ENCODE data around the gene P2RY6. TPM values are rescaled to one million over a fixed set of nuclear protein-coding genes. Genes with fewer than 3 reads are reported as not detected.

The P2RY6 gene
- total and polyA plus RNA-seq, 10 of the 15 experiments (the other 5 are each of a cell fraction or from before 2014, with no cell fraction given) = 0.05 to 0.90 (median 0.22) TPM; not detected in 4

GRCh38 chr11:73233692-73234470, 38.3 kb upstream of the P2RY6 start (continued):
- no peak for TF ChIP-seq REST (IDR thresholded peaks at IDR 0.05; ENCODE audit: low read depth, low read length)
- no peak for TF ChIP-seq ZNF217 (IDR thresholded peaks at IDR 0.05)
- no peak for TF ChIP-seq HDAC6 (IDR thresholded peaks at IDR 0.05; ENCODE audit: unreplicated experiment)
- no peak for TF ChIP-seq RBBP5 (conservative IDR thresholded peaks at IDR 0.05)
- no peak for TF ChIP-seq HCFC1 (IDR thresholded peaks at IDR 0.05; ENCODE audit: low read length)
- TF ChIP-seq CTCF (IDR thresholded peaks at IDR 0.05 in 2 of 3, conservative IDR thresholded peaks at IDR 0.05 in 1 of 3; ENCODE audit: control insufficient read depth in 2 of 3, extremely low read depth in 1 of 3, insufficient read depth in 1 of 3, low read depth in 3 of 3, low read length in 3 of 3) = no peak
